Stimulated activated CD8-positive, alpha-beta memory T cell treated with anti-CD3 and anti-CD28 coated beads, Interleukin-4, amount 100 ng/mL, for 48 hours (primary cell): ENCODE data around the gene ASCL5.
"Not testable (repeated sequence)": the region's sequence is repeated elsewhere in the genome, so short reads cannot be mapped to it uniquely, and the experiment has no call there.

Experiments used
- DNase-seq: peaks from one replicate; pipeline ENCODE4 v3.0.0-alpha.2; 2020

The ASCL5 gene

GRCh38 chr1:201126832-201127754 is at the start of gene ASCL5:
Gene ASCL5 (minus strand): TSS chr1:201127184. CDS start chr1:201115372, 11,812 bp downstream.
- no peak for DNase-seq

GRCh38 chr1:201175820-201176500 is 49.0 kb upstream of the ASCL5 start:
- DNase-seq = no peak

- no peak for DNase-seq
Observed at GRCh38 chr1:201173736-201174135, 46.8 kb upstream of the ASCL5 start.

- peak; percentile 32 for DNase-seq
Observed at GRCh38 chr1:201172999-201173610, 46.1 kb upstream of the ASCL5 start.

GRCh38 chr1:201172326-201172725 is 45.3 kb upstream of the ASCL5 start:
- DNase-seq = no peak

GRCh38 chr1:201171063-201172036 is 44.4 kb upstream of the ASCL5 start:
- DNase-seq = peak; percentile 78

GRCh38 chr1:201170533-201171062 is 43.6 kb upstream of the ASCL5 start:
- DNase-seq = peak; percentile 88

GRCh38 chr1:201169971-201170532 is 43.1 kb upstream of the ASCL5 start:
- no peak for DNase-seq

GRCh38 chr1:201169203-201169602 is 42.2 kb upstream of the ASCL5 start:
- DNase-seq = no peak

- DNase-seq = no peak
Observed at GRCh38 chr1:201167041-201167991, 40.3 kb upstream of the ASCL5 start.

- no peak for DNase-seq
Observed at GRCh38 chr1:201164645-201165044, 37.7 kb upstream of the ASCL5 start.

- DNase-seq = no peak
Observed at GRCh38 chr1:201163707-201164106, 36.7 kb upstream of the ASCL5 start.

GRCh38 chr1:201163036-201163435 is 36.1 kb upstream of the ASCL5 start:
- DNase-seq = not testable (repeated sequence)

- no peak for DNase-seq
Observed at GRCh38 chr1:201157949-201158348, 31.0 kb upstream of the ASCL5 start.

- no peak for DNase-seq
Observed at GRCh38 chr1:201156819-201157218, 29.8 kb upstream of the ASCL5 start.

GRCh38 chr1:201156346-201156745 is 29.4 kb upstream of the ASCL5 start:
- no peak for DNase-seq

- DNase-seq = no peak
Observed at GRCh38 chr1:201155354-201155753, 28.4 kb upstream of the ASCL5 start.

GRCh38 chr1:201154389-201155165 is 27.6 kb upstream of the ASCL5 start, which contains the start of gene TMEM9:
Gene TMEM9 (minus strand): TSS chr1:201154474. CDS start chr1:201153923, 551 bp downstream.
- DNase-seq = peak; percentile 100
